T-cell (primary cell): ENCODE measurements around the gene LRRC1. TPM values are rescaled to one million over a fixed set of nuclear protein-coding genes. Genes with fewer than 3 reads are reported as not detected.

Experiments
- ATAC-seq, 4 experiments: fragments of 200-7000 bp in 3 of 4; fragments of 150-1000 bp in 1 of 4; cut with Tn5 transposase; replicated peaks in 1 of 4; 1 replicate in 3 of 4; 2 replicates in 1 of 4; pipeline ENCODE4 v1.10.0; 2021; ENCODE audit warnings: moderate library complexity in 3 of 4, mild to moderate bottlenecking in 2 of 4, moderate number of reproducible peaks in 1 of 4
- CTCF ChIA-PET, 2 donors: fragments of 300-600 bp; sonication (Branson Sonifier 250); formaldehyde crosslinking; loops; one replicate each; lab custom pipeline; 2022; ENCODE audit warnings: antibody characterized with exemption in 2 of 2; lab: Charles Lee
- POLR2A ChIA-PET, 2 donors: fragments of 300-600 bp; sonication (Branson Sonifier 250); formaldehyde crosslinking; loops; one replicate each; lab custom pipeline; 2022; ENCODE audit warnings: antibody characterized with exemption in 2 of 2; lab: Charles Lee
- DNase-seq, 35 experiments: peaks; one replicate each; pipeline versions ENCODE4 v3.0.0 to v3.0.0-alpha.2; 2013 to 2023
- H3K27ac ChIP-seq: one replicate; pipeline ENCODE4 v1.5.1; 2013; ENCODE audit warnings: low read length
- H3K27me3 ChIP-seq, 2 experiments: replicated peaks in 1 of 2; 1 replicate in 1 of 2; 2 replicates in 1 of 2; pipeline versions ENCODE4 v1.6.1 to v1.7.0; 2013; ENCODE audit warnings: low read length in 1 of 2, mixed read lengths in 1 of 2; ENCODE audit not compliant: control insufficient read depth in 2 of 2, insufficient read depth in 2 of 2; ENCODE audit errors: extremely low read depth in 1 of 2
- H3K36me3 ChIP-seq, 2 donors: 1 replicate in 1 of 2; 2 replicates in 1 of 2; pipeline versions ENCODE4 v1.6.1 to v1.7.0; 2013; ENCODE audit warnings: low read length in 1 of 2; ENCODE audit not compliant: control insufficient read depth in 2 of 2, insufficient read depth in 1 of 2; ENCODE audit errors: extremely low read depth in 1 of 2
- H3K4me1 ChIP-seq, 2 experiments: 1 replicate in 1 of 2; 2 replicates in 1 of 2; pipeline versions ENCODE4 v1.6.1 to v1.7.0; 2013; ENCODE audit warnings: low read length in 2 of 2, mixed read lengths in 1 of 2; ENCODE audit not compliant: insufficient read depth in 2 of 2, control insufficient read depth in 1 of 2; ENCODE audit errors: extremely low read depth in 1 of 2
- H3K4me3 ChIP-seq, 2 donors: 1 replicate in 1 of 2; 2 replicates in 1 of 2; pipeline versions ENCODE4 v1.5.1 to v1.7.0; 2013; ENCODE audit warnings: mild to moderate bottlenecking in 2 of 2, low read length in 1 of 2, moderate library complexity in 1 of 2; ENCODE audit not compliant: control insufficient read depth in 1 of 2; ENCODE audit errors: extremely low read depth in 1 of 2
- H3K9me3 ChIP-seq: 2 replicates; pipeline ENCODE4 v1.7.0; 2013
- H3K27ac Mint-ChIP-seq, 2 donors: one replicate each; pipeline ENCODE4 v1.8.0; 2020 to 2021; ENCODE audit warnings: mild to moderate bottlenecking in 2 of 2, mixed read lengths in 2 of 2
- H3K27me3 Mint-ChIP-seq, 2 donors: one replicate each; pipeline ENCODE4 v1.8.0; 2021 to 2022; ENCODE audit warnings: mixed read lengths in 2 of 2
- H3K36me3 Mint-ChIP-seq: one replicate; pipeline ENCODE4 v1.8.0; 2021; ENCODE audit warnings: mixed read lengths
- H3K4me1 Mint-ChIP-seq, 3 donors: one replicate each; pipeline ENCODE4 v1.8.0; 2020 to 2022; ENCODE audit warnings: mixed read lengths in 3 of 3, mild to moderate bottlenecking in 1 of 3
- H3K4me3 Mint-ChIP-seq, 3 donors: one replicate each; pipeline ENCODE4 v1.8.0; 2020 to 2022; ENCODE audit warnings: mild to moderate bottlenecking in 3 of 3, mixed read lengths in 3 of 3, moderate library complexity in 3 of 3
- H3K9me3 Mint-ChIP-seq, 3 donors: one replicate each; pipeline ENCODE4 v1.8.0; 2020 to 2022; ENCODE audit warnings: mixed read lengths in 3 of 3
- WGBS: methylation state at CpG from one replicate; pipeline ENCODE4 v1.1.5; 2013; ENCODE audit warnings: missing lambda C conversion rate; ENCODE audit not compliant: insufficient coverage; 5-methylcytosine and 5-hydroxymethylcytosine counted together
- total RNA-seq, 35 experiments: library from RNA in 6 of 35; stranded (reverse) in 6 of 35; fragments of 120-200 nt in 1 of 35; gene quantifications; one replicate each; pipeline versions ENCODE4 v1.2.1 to v1.2.4 and lab custom pipeline; 2013 to 2026

The LRRC1 gene
- total RNA-seq, 5 donors from 2014 or later (not counting 1 experiment from before 2014, with no cell fraction given) = 2.1 to 3.9 (median 2.8) TPM

DNA sequence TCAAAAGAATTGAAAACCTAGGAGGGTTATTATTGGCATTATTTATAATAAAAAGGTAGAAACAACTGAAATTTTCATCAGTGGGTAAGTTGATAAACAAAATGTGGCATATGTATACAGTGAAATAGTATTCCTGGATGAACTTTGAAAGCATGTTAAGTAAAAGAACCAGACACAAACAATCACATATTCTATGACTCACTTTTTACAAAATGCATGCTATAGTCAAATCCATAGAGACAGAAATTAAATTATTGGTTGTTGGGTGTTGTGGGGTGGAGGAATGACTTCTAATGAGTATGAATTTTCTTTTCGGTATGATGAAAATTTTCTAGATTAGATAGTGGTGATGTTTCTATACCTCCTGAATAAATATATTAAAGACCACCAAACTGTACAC, 94.6 kb downstream of the LRRC1 start:
- Mint-ChIP-seq H3K9me3 (no peaks in the 10 kb centered on the region), H3K36me3 (peaks cover 10% of the 10 kb centered on the region)
- CTCF ChIA-PET = no interaction called here

DNA sequence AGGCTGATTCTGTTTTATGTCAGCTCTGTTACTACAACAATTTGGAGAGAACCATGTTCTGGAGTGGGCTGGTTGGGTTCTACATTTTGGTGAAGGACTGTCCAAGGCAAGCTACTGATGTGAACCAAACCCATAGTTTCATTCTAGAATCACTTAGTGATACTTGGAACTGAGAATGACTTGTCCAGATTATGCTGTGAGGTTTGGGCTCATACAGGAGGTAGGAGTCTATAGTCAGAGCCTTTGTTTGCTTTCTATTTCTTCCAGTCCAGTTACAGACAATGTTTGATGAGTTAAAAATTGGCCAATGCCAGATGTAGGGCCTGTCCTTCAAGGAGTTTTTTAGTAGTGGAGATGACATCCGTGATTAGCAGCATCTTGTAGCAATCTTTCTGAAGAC, 97.9 kb downstream of the LRRC1 start:
- Mint-ChIP-seq H3K4me1 (peaks cover 0 to 12% (median 7%) of the 10 kb centered on the region in 3 donors), H3K27me3 (no peaks in the 10 kb centered on the region), H3K9me3 (no peaks in the 10 kb centered on the region), H3K36me3 (peaks cover 9% of the 10 kb centered on the region), H3K27ac (no peak overlapping the region), H3K4me3 (no peak overlapping the region)
- H3K4me1 ChIP-seq = peaks cover 0 to 3% of the 10 kb centered on the region in 2 experiments
- ATAC-seq = no peak
- no peaks in the 10 kb centered on the region for H3K27me3 ChIP-seq
- no CpG with 5 or more reads among the region's 1 CpG for WGBS
- no peak for DNase-seq
- ChIA-PET CTCF (no interaction called here), POLR2A (no interaction called here)
- no peak overlapping the region for H3K27ac ChIP-seq
- H3K36me3 ChIP-seq = no peaks in the 10 kb centered on the region
- H3K9me3 ChIP-seq = no peaks in the 10 kb centered on the region
- no peak overlapping the region for H3K4me3 ChIP-seq

More for the DNA sequence above, 94.6 kb downstream of the LRRC1 start:
- H3K27me3 ChIP-seq = no peaks in the 10 kb centered on the region
- no peaks in the 10 kb centered on the region for H3K9me3 ChIP-seq
- ATAC-seq (no peak), DNase-seq (no peak)
- H3K4me1 Mint-ChIP-seq = peaks cover 0 to 11% (median 6%) of the 10 kb centered on the region in 3 donors
- no peak overlapping the region for H3K27ac ChIP-seq
- H3K4me1 ChIP-seq = peaks cover 0 to 3% of the 10 kb centered on the region in 2 experiments
- no peak overlapping the region for H3K27ac Mint-ChIP-seq
- no peaks in the 10 kb centered on the region for H3K36me3 ChIP-seq
- H3K4me3 ChIP-seq = no peak overlapping the region
- no peaks in the 10 kb centered on the region for H3K27me3 Mint-ChIP-seq
- no CpG with 5 or more reads among the region's 1 CpG for WGBS
- H3K4me3 Mint-ChIP-seq = no peak overlapping the region
- POLR2A ChIA-PET = no interaction called here

DNA sequence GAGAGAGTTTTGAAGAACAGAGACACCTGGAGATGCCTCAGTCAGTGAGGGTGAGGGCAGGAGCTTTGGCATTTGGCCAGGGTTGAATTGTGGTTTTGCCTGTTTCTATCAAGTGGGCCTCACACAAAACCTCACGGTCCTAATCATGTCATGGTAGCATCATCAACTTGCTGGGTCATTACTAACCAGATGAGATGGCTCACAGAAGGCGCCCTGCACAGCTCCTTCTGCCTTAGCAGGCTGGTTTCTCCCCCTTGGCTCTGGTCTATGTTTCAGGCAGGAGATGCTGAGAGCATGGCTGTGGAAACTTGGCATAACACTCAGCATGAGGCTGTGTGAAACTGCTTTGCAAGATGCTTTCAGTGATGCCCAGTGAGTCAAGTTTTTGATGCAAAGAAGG, 99.3 kb downstream of the LRRC1 start:
- ATAC-seq = peak in 1 of 4 experiments; percentile 33
- Mint-ChIP-seq H3K4me1 (peaks cover 0 to 12% (median 7%) of the 10 kb centered on the region in 3 donors), H3K4me3 (no peak overlapping the region), H3K27me3 (no peaks in the 10 kb centered on the region), H3K27ac (no peak overlapping the region), H3K36me3 (peaks cover 20% of the 10 kb centered on the region), H3K9me3 (no peaks in the 10 kb centered on the region)
- H3K27ac ChIP-seq = no peak overlapping the region
- H3K4me1 ChIP-seq = peaks cover 0 to 3% of the 10 kb centered on the region in 2 experiments
- ChIA-PET POLR2A (no interaction called here), CTCF (no interaction called here)
- 17% methylated on average over 2 of the region's 2 CpGs for WGBS
- peak in 7 of 35 experiments; percentile 0 to 19 (median 6) for DNase-seq
- no peaks in the 10 kb centered on the region for H3K9me3 ChIP-seq
- H3K4me3 ChIP-seq = no peak overlapping the region
- H3K36me3 ChIP-seq = no peaks in the 10 kb centered on the region
- no peaks in the 10 kb centered on the region for H3K27me3 ChIP-seq

DNA sequence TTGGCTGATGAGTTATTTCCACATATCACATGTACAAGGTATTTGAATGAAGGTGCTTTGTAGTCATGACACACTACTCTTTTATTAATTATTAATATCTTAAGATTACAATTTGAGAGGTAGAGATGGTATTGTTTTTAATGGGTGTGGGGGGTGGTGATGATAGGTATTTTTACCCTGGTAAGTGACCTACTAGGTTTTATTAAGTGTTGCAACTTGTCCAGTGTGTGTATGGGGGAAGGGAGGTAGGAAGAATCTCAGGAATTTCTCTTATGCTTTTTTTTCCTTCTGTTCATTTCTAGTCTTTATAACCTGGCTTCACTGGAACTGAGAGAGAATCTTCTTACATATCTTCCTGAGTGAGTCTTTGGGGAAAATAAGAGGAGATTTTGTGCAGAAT, 101.4 kb downstream of the LRRC1 start:
- Histone ChIP-seq H3K9me3 (no peaks in the 10 kb centered on the region), H3K27me3 (no peaks in the 10 kb centered on the region), H3K27ac (no peak overlapping the region), H3K4me1 (peaks cover 0 to 3% of the 10 kb centered on the region in 2 experiments), H3K36me3 (no peaks in the 10 kb centered on the region), H3K4me3 (no peak overlapping the region)
- H3K9me3 Mint-ChIP-seq = no peaks in the 10 kb centered on the region
- peaks cover 0 to 12% (median 7%) of the 10 kb centered on the region in 3 donors for H3K4me1 Mint-ChIP-seq
- no peaks in the 10 kb centered on the region for H3K27me3 Mint-ChIP-seq
- no peak overlapping the region for H3K27ac Mint-ChIP-seq
- H3K4me3 Mint-ChIP-seq = no peak overlapping the region
- ATAC-seq = no peak
- no peak for DNase-seq
- H3K36me3 Mint-ChIP-seq = peaks cover 36% of the 10 kb centered on the region
- ChIA-PET CTCF (interaction anchor here in 1 of 2 donors (0.5 kb wide), 1 partner anchor 804 kb away, joined by 3 read pairs; no protein-coding TSS in a partner anchor), POLR2A (no interaction called here)

DNA sequence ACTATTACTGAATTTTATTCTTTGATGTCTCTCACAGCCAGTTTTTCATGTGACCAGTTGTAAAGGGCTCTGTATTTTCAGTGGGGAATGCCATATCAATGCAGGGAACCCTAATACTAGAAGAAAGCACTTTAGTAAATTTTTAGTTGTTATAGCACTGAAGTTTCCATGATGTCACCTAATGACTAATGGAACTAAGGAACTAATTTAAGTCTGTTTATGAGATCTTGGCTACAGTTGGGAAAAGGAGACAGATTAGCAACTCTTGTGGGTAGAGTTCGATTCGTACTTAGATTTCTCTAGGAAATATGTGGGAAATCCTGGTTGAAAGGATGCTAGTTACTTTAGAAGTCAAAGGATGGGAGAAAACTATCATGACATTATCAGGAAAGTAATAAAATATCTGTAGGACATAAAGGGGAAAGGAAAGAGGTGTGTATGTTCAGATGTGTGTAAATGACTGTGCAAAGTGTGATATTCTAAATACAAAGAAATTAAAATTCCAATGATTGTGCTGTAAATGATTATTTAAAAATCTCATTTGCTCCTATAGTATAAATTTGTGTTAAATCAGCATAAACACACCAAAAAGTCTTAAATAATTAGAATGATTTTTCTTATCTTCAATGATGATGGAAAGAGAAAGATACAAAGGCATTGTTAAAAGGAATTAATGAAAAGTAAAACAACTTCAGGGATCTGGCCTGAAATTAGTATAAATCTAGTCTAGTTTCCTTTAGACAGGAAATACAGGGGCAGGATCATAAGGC, 103.4 kb downstream of the LRRC1 start:
- WGBS = no CpG with 5 or more reads among the region's 2 CpGs

DNA sequence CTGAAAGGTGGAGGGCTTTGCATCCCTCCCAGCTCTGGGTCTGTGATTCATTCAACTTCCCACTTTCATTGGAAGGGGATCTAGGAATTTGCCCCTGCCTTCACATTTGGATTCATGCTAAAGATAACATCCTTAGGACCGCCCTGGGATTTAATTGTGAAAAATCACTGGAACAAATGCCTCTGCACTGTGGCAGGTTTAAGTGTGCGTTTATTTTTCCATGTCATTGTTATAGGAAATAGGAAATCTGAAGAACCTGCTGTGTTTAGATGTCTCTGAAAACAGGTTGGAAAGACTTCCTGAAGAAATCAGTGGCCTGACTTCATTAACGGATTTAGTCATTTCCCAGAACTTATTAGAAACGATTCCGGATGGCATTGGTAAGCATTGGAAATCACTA, 104.7 kb downstream of the LRRC1 start:
- no peak for ATAC-seq
- Mint-ChIP-seq H3K9me3 (no peaks in the 10 kb centered on the region), H3K27ac (no peak overlapping the region), H3K27me3 (no peaks in the 10 kb centered on the region), H3K4me1 (no peaks in the 10 kb centered on the region), H3K4me3 (no peak overlapping the region), H3K36me3 (peaks cover 51% of the 10 kb centered on the region)
- ChIA-PET POLR2A (no interaction called here), CTCF (no interaction called here)
- no peaks in the 10 kb centered on the region for H3K4me1 ChIP-seq
- no peak overlapping the region for H3K4me3 ChIP-seq
- WGBS = 98% methylated on average over 5 of the region's 5 CpGs
- DNase-seq = no peak
- no peaks in the 10 kb centered on the region for H3K27me3 ChIP-seq
- peaks cover 0 to 4% of the 10 kb centered on the region in 2 donors for H3K36me3 ChIP-seq
- H3K27ac ChIP-seq = no peak overlapping the region
- H3K9me3 ChIP-seq = no peaks in the 10 kb centered on the region

More for the DNA sequence above, 103.4 kb downstream of the LRRC1 start:
- H3K27ac ChIP-seq = no peak overlapping the region
- H3K4me3 Mint-ChIP-seq = no peak overlapping the region
- H3K9me3 ChIP-seq = no peaks in the 10 kb centered on the region
- H3K4me1 ChIP-seq = peaks cover 0 to 3% of the 10 kb centered on the region in 2 experiments
- ATAC-seq (no peak), DNase-seq (no peak)
- peaks cover 0 to 9% (median 7%) of the 10 kb centered on the region in 3 donors for H3K4me1 Mint-ChIP-seq
- CTCF ChIA-PET = no interaction called here
- H3K36me3 Mint-ChIP-seq = peaks cover 40% of the 10 kb centered on the region
- no peaks in the 10 kb centered on the region for H3K27me3 Mint-ChIP-seq
- POLR2A ChIA-PET = no interaction called here
- no peak overlapping the region for H3K4me3 ChIP-seq
- no peak overlapping the region for H3K27ac Mint-ChIP-seq
- H3K36me3 ChIP-seq = peaks cover 0 to 4% of the 10 kb centered on the region in 2 donors
- no peaks in the 10 kb centered on the region for H3K9me3 Mint-ChIP-seq
- H3K27me3 ChIP-seq = no peaks in the 10 kb centered on the region
